NT2/D1 (cell line): ENCODE data around the gene ABCB7.
"Not testable (repeated sequence)": the region's sequence is repeated elsewhere in the genome, so short reads cannot be mapped to it uniquely, and the experiment has no call there.

ENCODE experiments used
- DNase-seq: peaks from one replicate; pipeline ENCODE4 v3.0.0-alpha.2; 2011; ENCODE audit warnings: low read depth, low spot score
- H3K27me3 ChIP-seq: 2 replicates; pipeline ENCODE4 v1.6.0; 2011; ENCODE audit warnings: mild to moderate bottlenecking; ENCODE audit not compliant: insufficient read length, insufficient read depth
- H3K36me3 ChIP-seq: 2 replicates; pipeline ENCODE4 v1.6.1; 2011; ENCODE audit warnings: mild to moderate bottlenecking, low read length, mixed read lengths; ENCODE audit not compliant: insufficient read depth, insufficient read length
- H3K4me1 ChIP-seq: 2 replicates; pipeline ENCODE4 v1.5.1; 2011; ENCODE audit not compliant: insufficient read depth, insufficient read length
- H3K4me3 ChIP-seq: 2 replicates; pipeline ENCODE4 v1.5.1; 2011; ENCODE audit warnings: low read depth; ENCODE audit not compliant: insufficient read length
- H3K9ac ChIP-seq: 2 replicates; pipeline ENCODE4 v1.6.0; 2011; ENCODE audit warnings: low read depth; ENCODE audit not compliant: insufficient read length
- H3K9me3 ChIP-seq: 2 replicates; pipeline ENCODE4 v1.5.1; 2011; ENCODE audit warnings: mild to moderate bottlenecking, low read length; ENCODE audit not compliant: insufficient read depth
- SUZ12 ChIP-seq: IDR thresholded peaks from 2 replicates; pipeline ENCODE4 v1.6.1; 2011; ENCODE audit not compliant: insufficient read length, insufficient read depth; ENCODE audit errors: extremely low read depth
- YY1 ChIP-seq: IDR thresholded peaks from 2 replicates; pipeline ENCODE4 v1.6.1; 2011; ENCODE audit not compliant: insufficient read length, insufficient read depth
- ZNF274 ChIP-seq: IDR thresholded peaks from 2 replicates; pipeline ENCODE4 v1.6.1; 2011; ENCODE audit warnings: mild to moderate bottlenecking, low read depth, low read length

Gene ABCB7

GRCh38 chrX:75155827-75156525 is at the start of gene ABCB7:
Gene ABCB7, minus strand, starts transcription at chrX:75156283. Its CDS starts 11 bp downstream, at chrX:75156272.
- Histone ChIP-seq H3K36me3 (peaks cover 10% of the 10 kb centered on the region), H3K4me3 (peak within 1 kb of the TSS; percentile 73), H3K4me1 (no peaks in the 10 kb centered on the region), H3K27me3 (no peaks in the 10 kb centered on the region), H3K9me3 (no peaks in the 10 kb centered on the region), H3K9ac (peak within 1 kb of the TSS; percentile 86)
- TF ChIP-seq SUZ12 (no peak), YY1 (peak; percentile 58)
- DNase-seq = peak; percentile 49

GRCh38 chrX:75188415-75189206 is 32.5 kb upstream of the ABCB7 start:
- Histone ChIP-seq H3K9ac (peak overlapping the region; percentile 61), H3K4me3 (peak overlapping the region; percentile 58)
- DNase-seq, H3K4me1 ChIP-seq, H3K27me3 ChIP-seq, H3K36me3 ChIP-seq, H3K9me3 ChIP-seq: not testable (repeated sequence)

- Histone ChIP-seq H3K9me3 (no peaks in the 10 kb centered on the region), H3K9ac (no peak overlapping the region), H3K4me3 (no peak overlapping the region), H3K4me1 (no peaks in the 10 kb centered on the region), H3K27me3 (no peaks in the 10 kb centered on the region), H3K36me3 (no peaks in the 10 kb centered on the region)
- TF ChIP-seq ZNF274 (no peak), YY1 (no peak)
- DNase-seq = no peak
These were observed 25.6 kb upstream of the ABCB7 start for GRCh38 chrX:75181721-75182120.

- H3K9ac ChIP-seq, H3K4me3 ChIP-seq, DNase-seq, H3K4me1 ChIP-seq, H3K36me3 ChIP-seq, H3K27me3 ChIP-seq, H3K9me3 ChIP-seq: not testable (repeated sequence)
These were observed 23.6 kb upstream of the ABCB7 start for GRCh38 chrX:75179536-75180293.

- DNase-seq = not testable (repeated sequence)
These were observed 16.3 kb upstream of the ABCB7 start for GRCh38 chrX:75172257-75172890.

GRCh38 chrX:75158054-75158453 is 2.0 kb upstream of the ABCB7 start:
- Histone ChIP-seq H3K4me1 (no peaks in the 10 kb centered on the region), H3K4me3 (no peak overlapping the region), H3K27me3 (no peaks in the 10 kb centered on the region), H3K36me3 (peaks cover 8% of the 10 kb centered on the region), H3K9ac (no peak overlapping the region), H3K9me3 (no peaks in the 10 kb centered on the region)
- TF ChIP-seq SUZ12 = no peak
- TF ChIP-seq ZNF274 = no peak
- TF ChIP-seq YY1 = no peak
- no peak for DNase-seq

More at GRCh38 chrX:75172257-75172890, 16.3 kb upstream of the ABCB7 start:
- not testable (repeated sequence) for H3K36me3 ChIP-seq, H3K9me3 ChIP-seq, H3K27me3 ChIP-seq, H3K4me1 ChIP-seq, H3K4me3 ChIP-seq, H3K9ac ChIP-seq

- Histone ChIP-seq H3K9ac (no peak overlapping the region), H3K4me3 (peak overlapping the region; percentile 73), H3K4me1 (no peaks in the 10 kb centered on the region), H3K27me3 (no peaks in the 10 kb centered on the region), H3K9me3 (no peaks in the 10 kb centered on the region), H3K36me3 (peaks cover 10% of the 10 kb centered on the region)
- TF ChIP-seq ZNF274 = no peak
- TF ChIP-seq SUZ12 = no peak
- TF ChIP-seq YY1 = no peak
- DNase-seq = no peak
These were observed 455 bp upstream of the ABCB7 start for GRCh38 chrX:75156531-75156945.
